Mucosa of stomach (tissue), 1 donor: ENCODE measurements around the gene TMIGD3.

Experiments
- H3K27me3 ChIP-seq: one replicate; pipeline ENCODE4 v1.7.0; 2013; ENCODE audit warnings: mild to moderate bottlenecking, low read length; ENCODE audit not compliant: control insufficient read depth, insufficient read depth
- H3K36me3 ChIP-seq: one replicate; pipeline ENCODE4 v1.7.0; 2013; ENCODE audit warnings: low read length; ENCODE audit not compliant: control insufficient read depth, insufficient read depth
- H3K4me1 ChIP-seq: one replicate; pipeline ENCODE4 v1.7.0; 2013; ENCODE audit warnings: mild to moderate bottlenecking, low read length; ENCODE audit not compliant: control insufficient read depth, insufficient read depth
- H3K4me3 ChIP-seq: one replicate; pipeline ENCODE4 v1.7.0; 2013; ENCODE audit warnings: low read length
- H3K9ac ChIP-seq: one replicate; pipeline ENCODE4 v1.7.0; 2013; ENCODE audit warnings: mild to moderate bottlenecking, low read length, moderate library complexity
- H3K9me3 ChIP-seq: one replicate; pipeline ENCODE4 v1.7.0; 2013; ENCODE audit warnings: mild to moderate bottlenecking, low read length, moderate library complexity; ENCODE audit not compliant: control insufficient read depth
- donor health status: Pancreatic carcinoma.

TMIGD3 gene

DNA sequence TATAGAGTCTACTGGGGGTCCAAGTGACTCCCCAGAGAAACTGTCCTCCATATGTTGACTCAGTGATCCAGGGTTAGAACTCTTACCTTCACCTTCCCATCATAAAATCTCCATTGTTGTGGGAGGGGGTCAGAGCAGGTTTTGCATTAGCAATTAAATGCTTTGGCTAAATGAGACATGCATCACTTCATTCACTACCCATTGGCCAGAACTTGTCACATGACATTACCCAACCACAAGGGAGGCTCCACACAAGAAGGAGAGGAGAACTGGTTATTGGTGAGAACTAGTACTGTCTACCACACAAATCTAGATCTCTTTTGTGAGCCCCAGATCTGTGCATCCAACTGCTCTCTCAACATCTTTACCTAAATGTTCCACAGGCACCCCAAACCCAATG lies 33.9 kb downstream of the TMIGD3 start:
- Histone ChIP-seq H3K9me3 (no peaks in the 10 kb centered on the region), H3K4me1 (no peaks in the 10 kb centered on the region), H3K27me3 (no peaks in the 10 kb centered on the region), H3K36me3 (no peaks in the 10 kb centered on the region), H3K9ac (no peak overlapping the region), H3K4me3 (no peak overlapping the region)

DNA sequence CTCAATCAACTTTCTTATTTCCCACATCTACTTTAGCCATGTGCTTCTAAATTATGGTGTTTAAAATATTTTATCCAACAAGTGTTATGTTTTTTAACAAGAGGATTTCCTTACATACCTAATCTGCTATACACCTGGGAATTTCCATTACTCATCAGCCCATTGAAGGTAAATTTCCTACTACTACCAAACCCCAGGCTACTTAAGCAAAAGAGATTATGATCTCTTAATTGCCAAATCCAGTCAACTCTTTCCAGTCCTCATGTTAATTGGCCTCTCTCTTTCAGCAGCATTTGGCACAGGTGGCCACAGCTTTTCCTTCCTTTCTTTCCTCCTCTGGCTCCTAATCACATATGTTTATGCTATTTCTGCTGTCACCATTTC lies 34.7 kb downstream of the TMIGD3 start:
- Histone ChIP-seq H3K9ac (no peak overlapping the region), H3K27me3 (no peaks in the 10 kb centered on the region), H3K4me1 (no peaks in the 10 kb centered on the region), H3K4me3 (no peak overlapping the region), H3K9me3 (no peaks in the 10 kb centered on the region), H3K36me3 (no peaks in the 10 kb centered on the region)

DNA sequence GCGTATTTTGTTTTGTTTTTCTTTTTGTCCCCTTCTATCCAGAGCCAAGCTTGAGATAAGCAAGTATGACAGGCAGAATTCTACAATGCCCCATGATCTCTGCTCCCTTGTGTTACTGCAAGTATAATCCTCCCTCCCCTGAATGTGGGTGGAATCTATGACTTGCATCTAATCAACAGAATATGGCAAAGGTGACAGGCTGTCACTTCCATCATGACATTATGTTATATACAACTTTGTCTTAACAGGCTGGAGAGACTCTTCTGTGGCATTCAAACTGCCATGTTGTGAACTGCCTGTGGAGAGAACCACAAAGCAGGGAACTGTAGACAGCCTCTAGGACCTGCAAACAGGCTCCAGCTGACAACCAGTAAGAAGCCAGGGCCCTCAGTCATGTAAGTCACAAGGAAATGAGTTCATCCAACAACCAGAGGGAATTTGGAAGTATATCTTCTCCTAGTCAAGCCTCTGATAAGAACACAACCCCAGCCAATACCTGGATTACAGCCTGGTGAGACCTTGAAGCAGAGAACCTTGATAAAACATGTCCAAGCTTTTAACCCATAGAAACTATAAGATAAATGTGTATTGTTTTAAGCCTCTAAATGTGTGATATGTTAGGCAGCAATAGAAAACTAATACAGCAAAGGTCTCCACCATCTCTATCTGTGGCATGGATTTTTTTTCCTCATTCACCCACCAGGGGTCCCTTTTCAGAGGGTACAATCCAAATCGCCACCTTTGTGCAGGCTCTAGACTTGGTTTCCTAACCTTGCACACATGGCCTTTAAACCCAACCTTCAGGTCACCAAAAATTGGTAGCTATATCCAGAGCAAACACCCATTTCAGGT lies 35.3 kb downstream of the TMIGD3 start:
- Histone ChIP-seq H3K9ac (no peak overlapping the region), H3K36me3 (no peaks in the 10 kb centered on the region), H3K4me1 (no peaks in the 10 kb centered on the region), H3K27me3 (no peaks in the 10 kb centered on the region), H3K4me3 (no peak overlapping the region), H3K9me3 (no peaks in the 10 kb centered on the region)

DNA sequence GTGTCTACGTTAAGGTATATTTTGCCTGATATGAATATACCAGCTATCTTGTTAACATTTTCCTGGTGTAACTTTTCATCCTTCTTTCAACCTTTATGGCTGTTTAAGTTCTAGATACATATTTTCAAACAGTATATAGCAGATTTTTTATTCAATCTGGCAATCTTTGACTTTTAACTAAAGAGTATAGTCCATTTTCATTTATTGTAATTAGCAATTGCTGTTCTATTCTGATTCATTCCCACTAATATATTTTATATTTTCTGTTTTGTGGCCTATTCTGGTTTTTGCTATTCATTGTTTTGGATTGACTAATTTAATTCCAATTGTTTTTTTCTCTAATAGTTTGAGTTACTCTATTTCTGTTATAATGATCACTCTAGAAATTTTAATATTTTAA lies 37.0 kb downstream of the TMIGD3 start:
- H3K4me3 ChIP-seq: no peak overlapping the region
- H3K9ac ChIP-seq: no peak overlapping the region
- H3K4me1 ChIP-seq: no peaks in the 10 kb centered on the region
- H3K27me3 ChIP-seq: no peaks in the 10 kb centered on the region
- no peaks in the 10 kb centered on the region for H3K36me3 ChIP-seq
- H3K9me3 ChIP-seq: no peaks in the 10 kb centered on the region

DNA sequence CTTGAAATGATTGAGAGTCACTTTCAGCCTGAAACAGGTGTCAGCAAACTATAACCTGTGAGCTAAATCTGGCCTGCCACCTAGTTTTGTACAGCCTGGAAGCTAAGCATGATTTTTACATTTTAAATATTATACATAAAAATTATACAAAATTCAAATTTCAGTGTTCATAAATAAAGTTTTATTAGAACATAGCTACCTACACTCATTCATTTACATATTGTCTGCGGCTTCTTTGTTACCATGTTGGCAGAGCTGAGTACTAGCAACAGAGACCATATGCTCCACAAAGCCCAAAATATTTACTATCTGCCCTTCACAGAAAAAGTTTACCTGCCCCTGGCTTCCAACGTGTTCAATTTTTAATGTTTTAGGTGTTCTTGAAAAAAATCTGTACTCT lies 37.7 kb downstream of the TMIGD3 start:
- no peak overlapping the region for H3K4me3 ChIP-seq
- no peaks in the 10 kb centered on the region for H3K4me1 ChIP-seq
- no peaks in the 10 kb centered on the region for H3K27me3 ChIP-seq
- no peaks in the 10 kb centered on the region for H3K36me3 ChIP-seq
- H3K9me3 ChIP-seq: no peaks in the 10 kb centered on the region
- H3K9ac ChIP-seq: no peak overlapping the region

DNA sequence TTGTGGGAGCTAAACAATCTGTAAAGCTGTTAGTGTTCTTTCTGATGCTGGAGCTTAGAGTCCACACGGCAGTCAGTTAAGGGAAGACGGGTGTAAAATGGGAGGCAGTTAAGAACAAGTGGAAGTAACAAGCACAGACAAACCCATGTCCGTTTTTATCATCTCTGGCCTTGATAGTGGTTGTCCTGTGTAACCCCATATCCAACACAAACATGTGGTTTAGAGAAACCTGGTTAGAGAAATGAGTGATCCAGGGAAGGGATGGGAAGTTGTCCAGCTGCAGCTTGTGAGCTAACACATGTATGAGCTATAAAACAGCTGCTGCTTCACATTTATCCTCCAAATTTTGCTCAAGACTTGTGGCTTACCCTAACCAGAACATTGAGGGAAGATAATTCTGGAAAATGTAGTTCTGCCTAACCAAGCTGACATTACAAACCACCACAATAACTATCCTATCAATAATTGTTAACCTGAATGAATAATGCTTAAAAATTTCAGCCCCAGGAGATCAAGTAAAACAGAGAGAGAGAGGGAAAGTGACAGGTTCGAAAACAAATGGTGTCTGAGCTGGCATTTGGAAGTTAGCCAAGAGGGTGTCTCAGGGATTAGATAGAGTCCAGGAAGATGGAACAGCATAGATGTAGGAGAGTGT lies 40.3 kb downstream of the TMIGD3 start:
- Histone ChIP-seq H3K36me3 (no peaks in the 10 kb centered on the region), H3K9me3 (no peaks in the 10 kb centered on the region), H3K9ac (no peak overlapping the region), H3K4me3 (no peak overlapping the region), H3K4me1 (no peaks in the 10 kb centered on the region), H3K27me3 (no peaks in the 10 kb centered on the region)

DNA sequence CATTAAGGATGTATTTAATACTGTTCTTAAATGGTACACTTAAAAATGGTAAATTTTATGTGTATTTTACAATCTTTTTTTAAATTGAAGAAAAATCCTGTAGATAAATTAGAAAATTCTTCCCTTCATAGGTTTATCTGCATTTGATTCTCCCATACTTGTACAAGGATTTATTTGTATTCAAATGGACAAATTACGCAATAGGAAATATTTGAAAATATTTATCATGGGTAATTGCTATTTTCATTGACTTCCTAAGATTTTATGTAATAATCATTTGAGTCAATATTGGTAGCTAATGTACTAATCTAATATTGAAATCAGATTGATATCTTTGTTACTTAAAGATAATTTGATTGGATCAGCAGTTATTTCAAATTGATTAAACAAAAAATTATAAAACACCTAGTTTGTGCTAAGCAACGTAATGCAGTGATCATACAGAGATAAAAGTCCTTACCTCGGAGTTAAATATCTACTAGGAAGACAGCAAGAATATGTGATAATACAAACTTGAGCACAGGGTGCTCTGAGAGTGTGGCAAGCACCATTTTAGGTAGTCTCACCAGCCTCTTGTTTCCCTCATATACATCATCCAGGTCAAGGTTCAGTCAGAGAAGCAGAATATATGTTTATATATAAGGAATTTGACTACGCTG lies 40.9 kb downstream of the TMIGD3 start:
- no peaks in the 10 kb centered on the region for H3K27me3 ChIP-seq
- H3K4me1 ChIP-seq: no peaks in the 10 kb centered on the region
- no peaks in the 10 kb centered on the region for H3K9me3 ChIP-seq
- no peak overlapping the region for H3K4me3 ChIP-seq
- H3K9ac ChIP-seq: no peak overlapping the region
- no peaks in the 10 kb centered on the region for H3K36me3 ChIP-seq

DNA sequence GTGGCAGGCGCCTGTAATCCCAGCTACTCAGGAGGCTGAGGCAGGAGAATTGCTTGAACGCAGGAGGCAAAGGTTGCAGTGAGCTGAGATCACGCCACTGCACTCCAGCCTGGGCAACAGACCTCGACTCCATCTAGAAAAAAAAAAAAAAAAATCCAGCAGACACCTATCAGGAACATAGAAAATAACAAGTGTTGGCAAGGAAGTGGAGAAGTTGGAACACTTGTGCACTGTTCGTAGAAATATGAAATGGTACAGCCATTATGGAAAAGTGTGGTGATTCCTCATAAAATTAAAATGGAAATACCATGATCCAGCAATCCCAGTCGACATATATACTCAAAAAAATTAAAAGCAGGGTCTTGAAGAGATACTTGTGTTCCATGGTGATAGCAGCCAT lies 41.7 kb downstream of the TMIGD3 start:
- H3K9me3 ChIP-seq: no peaks in the 10 kb centered on the region
- H3K9ac ChIP-seq: no peak overlapping the region
- H3K4me3 ChIP-seq: no peak overlapping the region
- H3K4me1 ChIP-seq: no peaks in the 10 kb centered on the region
- no peaks in the 10 kb centered on the region for H3K36me3 ChIP-seq
- no peaks in the 10 kb centered on the region for H3K27me3 ChIP-seq

DNA sequence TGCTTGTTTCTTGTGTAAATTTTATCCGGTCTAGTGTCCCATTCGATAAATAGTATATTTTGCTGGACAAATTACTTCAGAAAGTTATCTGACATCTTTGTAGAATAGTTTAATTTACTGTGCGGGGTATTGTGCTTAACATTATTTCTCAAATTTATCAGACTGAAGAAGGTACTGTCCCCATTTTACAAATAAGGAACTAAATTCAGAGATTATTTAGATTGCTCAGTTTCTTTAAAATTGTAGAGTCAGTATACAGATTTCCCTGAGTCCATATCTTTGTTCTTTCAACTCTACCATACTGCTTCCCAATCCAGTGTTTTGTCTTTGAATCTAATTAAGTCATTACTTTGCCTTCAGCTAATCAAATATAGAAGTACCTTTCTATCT lies 47.8 kb downstream of the TMIGD3 start:
- Histone ChIP-seq H3K4me3 (no peak overlapping the region), H3K9ac (no peak overlapping the region), H3K36me3 (no peaks in the 10 kb centered on the region), H3K27me3 (no peaks in the 10 kb centered on the region), H3K9me3 (no peaks in the 10 kb centered on the region), H3K4me1 (peaks cover 2% of the 10 kb centered on the region)

DNA sequence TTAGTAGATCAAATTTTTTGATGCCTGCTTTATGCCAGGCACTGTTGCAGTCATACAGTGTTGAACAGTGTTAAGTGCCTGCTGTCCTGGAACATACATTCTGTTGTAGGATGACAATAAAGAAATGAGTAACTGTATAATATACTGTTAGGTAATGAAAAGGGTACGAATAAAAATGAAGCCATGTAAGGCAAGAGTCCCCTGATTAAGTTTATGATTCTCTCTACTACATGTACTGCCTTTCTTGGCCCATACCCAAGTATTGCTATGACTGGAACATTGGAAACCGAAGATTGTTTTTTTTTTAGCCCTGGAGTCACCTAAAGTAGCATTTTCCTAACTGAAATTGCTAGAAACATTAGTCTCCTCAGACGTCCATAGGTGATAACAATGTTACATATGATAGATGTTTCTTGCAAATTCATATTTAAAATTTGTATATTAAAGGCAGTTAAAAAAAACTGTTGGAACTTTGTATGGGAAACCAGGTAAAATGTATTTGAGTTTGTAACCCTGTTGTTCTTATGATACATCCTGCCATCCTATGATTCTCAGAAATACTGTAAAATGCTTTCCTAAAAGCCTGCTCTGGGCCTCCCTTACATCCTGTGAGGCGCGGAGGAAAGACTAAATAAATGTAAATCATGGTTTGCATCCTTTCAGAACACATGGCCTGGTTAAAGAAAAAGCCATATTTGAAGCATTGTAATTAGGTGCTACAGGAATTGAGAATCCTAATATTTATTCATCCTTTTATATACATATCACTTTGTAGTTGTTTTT lies 48.4 kb downstream of the TMIGD3 start:
- Histone ChIP-seq H3K9ac (no peak overlapping the region), H3K36me3 (no peaks in the 10 kb centered on the region), H3K4me3 (no peak overlapping the region), H3K9me3 (no peaks in the 10 kb centered on the region), H3K4me1 (peaks cover 8% of the 10 kb centered on the region), H3K27me3 (no peaks in the 10 kb centered on the region)

DNA sequence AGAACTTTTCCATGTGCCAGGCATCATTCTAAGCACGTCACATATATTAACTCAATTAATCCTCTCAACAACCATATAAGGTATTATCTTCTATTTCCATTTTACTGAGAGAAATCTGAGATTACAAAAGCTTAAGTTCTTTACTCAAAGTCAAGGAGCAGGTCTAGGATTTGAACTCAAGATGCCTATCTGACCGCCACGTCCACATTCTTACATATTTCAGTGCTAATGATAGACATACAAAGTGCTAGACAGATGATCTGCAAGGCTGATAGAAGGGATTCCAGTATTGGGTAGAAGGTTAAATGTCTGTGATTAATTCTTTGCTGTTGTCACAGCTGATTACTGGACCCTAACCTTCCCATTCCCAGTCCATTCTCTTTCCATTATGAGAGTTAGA lies 49.7 kb downstream of the TMIGD3 start:
- no peaks in the 10 kb centered on the region for H3K36me3 ChIP-seq
- H3K27me3 ChIP-seq: no peaks in the 10 kb centered on the region
- no peaks in the 10 kb centered on the region for H3K9me3 ChIP-seq
- H3K9ac ChIP-seq: no peak overlapping the region
- peaks cover 10% of the 10 kb centered on the region for H3K4me1 ChIP-seq
- H3K4me3 ChIP-seq: no peak overlapping the region

DNA sequence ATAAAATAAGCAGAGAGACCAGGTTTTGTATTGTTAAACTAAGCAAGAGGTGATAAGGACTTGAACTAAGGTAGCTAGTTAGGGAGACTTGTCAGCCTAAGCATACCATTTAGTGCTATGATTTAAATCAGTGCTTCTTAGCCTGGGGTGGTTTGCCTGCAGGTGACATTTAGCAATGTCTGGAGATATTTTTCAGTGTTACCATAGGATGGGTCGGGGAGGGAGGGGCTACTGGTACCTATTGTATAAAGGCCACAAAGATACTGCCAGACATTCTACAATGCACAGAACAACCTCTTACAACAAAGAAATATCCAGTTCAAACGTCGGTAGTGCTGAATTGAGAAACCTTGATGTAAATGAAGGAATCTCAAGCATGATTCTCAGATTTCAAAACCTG lies 50.9 kb downstream of the TMIGD3 start:
- Histone ChIP-seq H3K36me3 (no peaks in the 10 kb centered on the region), H3K4me3 (no peak overlapping the region), H3K9me3 (no peaks in the 10 kb centered on the region), H3K27me3 (no peaks in the 10 kb centered on the region), H3K4me1 (peaks cover 14% of the 10 kb centered on the region), H3K9ac (no peak overlapping the region)
